IMR-90 (cell line): ENCODE data around the gene ANO4.

Experiments
- MAFK ChIP-seq: IDR thresholded peaks from 2 replicates; pipeline ENCODE4 v1.6.1; 2012; ENCODE audit warnings: low read depth, low read length, improper control_type of control experiment
- POLR2A ChIP-seq: IDR thresholded peaks from 2 replicates; pipeline ENCODE4 v1.6.1; 2012; ENCODE audit warnings: mild to moderate bottlenecking, low read depth, low read length
- RAD21 ChIP-seq: IDR thresholded peaks from 2 replicates; pipeline ENCODE4 v1.6.1; 2012; ENCODE audit warnings: low read length, improper control_type of control experiment
- SMC3 ChIP-seq: fragments of 150-350 bp; IDR thresholded peaks from 2 replicates; pipeline ENCODE4 v1.6.1; 2016; ENCODE audit warnings: low read depth, mild to moderate bottlenecking, antibody characterized with exemption, low read length, moderate library complexity
- TF ChIP-seq, protein P1 (sequence below): conservative IDR thresholded peaks from 2 replicates; pipeline ENCODE4 v1.5.1; 2012; ENCODE audit warnings: mild to moderate bottlenecking, low read depth, low read length, improper control_type of control experiment
- TF ChIP-seq, protein P2 (sequence below): fragments of 150-350 bp; IDR thresholded peaks from 2 replicates; pipeline ENCODE4 v1.6.1; 2016; ENCODE audit warnings: low read depth, mild to moderate bottlenecking, low read length, moderate library complexity, borderline replicate concordance

DNA sequence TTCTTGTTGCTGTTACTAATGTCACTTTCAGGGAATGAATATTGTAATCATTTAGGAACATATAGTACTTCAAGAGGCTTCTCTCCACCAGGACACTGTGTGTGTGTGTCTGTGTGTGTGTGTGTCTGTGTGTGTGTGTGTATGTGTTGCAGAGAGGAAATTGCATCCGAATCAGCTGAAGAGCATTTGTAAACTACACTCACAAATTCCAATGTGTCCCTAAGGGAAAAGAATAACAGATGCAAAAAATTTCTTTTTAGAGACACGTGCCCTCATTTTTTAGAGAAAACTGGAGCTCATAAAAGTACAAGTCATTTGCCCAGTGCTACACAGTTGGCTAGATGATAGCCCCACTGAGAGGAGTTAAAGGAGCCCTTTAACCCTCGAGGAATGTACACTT lies 168.8 kb downstream of the ANO4 start:
- TF ChIP-seq MAFK (no peak), POLR2A (no peak), SMC3 (no peak), RAD21 (no peak)
- TF ChIP-seq, protein P1, sequence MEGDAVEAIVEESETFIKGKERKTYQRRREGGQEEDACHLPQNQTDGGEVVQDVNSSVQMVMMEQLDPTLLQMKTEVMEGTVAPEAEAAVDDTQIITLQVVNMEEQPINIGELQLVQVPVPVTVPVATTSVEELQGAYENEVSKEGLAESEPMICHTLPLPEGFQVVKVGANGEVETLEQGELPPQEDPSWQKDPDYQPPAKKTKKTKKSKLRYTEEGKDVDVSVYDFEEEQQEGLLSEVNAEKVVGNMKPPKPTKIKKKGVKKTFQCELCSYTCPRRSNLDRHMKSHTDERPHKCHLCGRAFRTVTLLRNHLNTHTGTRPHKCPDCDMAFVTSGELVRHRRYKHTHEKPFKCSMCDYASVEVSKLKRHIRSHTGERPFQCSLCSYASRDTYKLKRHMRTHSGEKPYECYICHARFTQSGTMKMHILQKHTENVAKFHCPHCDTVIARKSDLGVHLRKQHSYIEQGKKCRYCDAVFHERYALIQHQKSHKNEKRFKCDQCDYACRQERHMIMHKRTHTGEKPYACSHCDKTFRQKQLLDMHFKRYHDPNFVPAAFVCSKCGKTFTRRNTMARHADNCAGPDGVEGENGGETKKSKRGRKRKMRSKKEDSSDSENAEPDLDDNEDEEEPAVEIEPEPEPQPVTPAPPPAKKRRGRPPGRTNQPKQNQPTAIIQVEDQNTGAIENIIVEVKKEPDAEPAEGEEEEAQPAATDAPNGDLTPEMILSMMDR, result no peak
- TF ChIP-seq, protein P2, sequence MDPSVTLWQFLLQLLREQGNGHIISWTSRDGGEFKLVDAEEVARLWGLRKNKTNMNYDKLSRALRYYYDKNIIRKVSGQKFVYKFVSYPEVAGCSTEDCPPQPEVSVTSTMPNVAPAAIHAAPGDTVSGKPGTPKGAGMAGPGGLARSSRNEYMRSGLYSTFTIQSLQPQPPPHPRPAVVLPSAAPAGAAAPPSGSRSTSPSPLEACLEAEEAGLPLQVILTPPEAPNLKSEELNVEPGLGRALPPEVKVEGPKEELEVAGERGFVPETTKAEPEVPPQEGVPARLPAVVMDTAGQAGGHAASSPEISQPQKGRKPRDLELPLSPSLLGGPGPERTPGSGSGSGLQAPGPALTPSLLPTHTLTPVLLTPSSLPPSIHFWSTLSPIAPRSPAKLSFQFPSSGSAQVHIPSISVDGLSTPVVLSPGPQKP, result no peak
